NCI-H2107 (cell line): ENCODE data around the gene ADCK2.
"Not testable (repeated sequence)": the region's sequence is repeated elsewhere in the genome, so short reads cannot be mapped to it uniquely, and the experiment has no call there.

Experiments
- DNase-seq: peaks from one replicate; lab custom pipeline; 2025; lab: John Stamatoyannopoulos, UW

ADCK2 gene

GRCh38 chr7:140674356-140674800 is 1.6 kb downstream of the ADCK2 start:
- peak; percentile 58 for DNase-seq

GRCh38 chr7:140674899-140675701 is 2.4 kb downstream of the ADCK2 start:
- no peak for DNase-seq

GRCh38 chr7:140675726-140676125 is 3.0 kb downstream of the ADCK2 start:
- no peak for DNase-seq

- no peak for DNase-seq
These were observed 3.6 kb downstream of the ADCK2 start for GRCh38 chr7:140676306-140676705.

- not testable (repeated sequence) for DNase-seq
These were observed 4.2 kb downstream of the ADCK2 start for GRCh38 chr7:140676956-140677355.

GRCh38 chr7:140677496-140677895 is 4.8 kb downstream of the ADCK2 start:
- no peak for DNase-seq

- DNase-seq: no peak
These were observed 5.5 kb downstream of the ADCK2 start for GRCh38 chr7:140678081-140678815.

GRCh38 chr7:140678816-140679130 is 6.0 kb downstream of the ADCK2 start:
- DNase-seq: no peak

GRCh38 chr7:140679186-140679585 is 6.4 kb downstream of the ADCK2 start:
- DNase-seq: no peak

GRCh38 chr7:140680886-140681285 is 8.1 kb downstream of the ADCK2 start:
- no peak for DNase-seq

- DNase-seq: no peak
These were observed 9.0 kb downstream of the ADCK2 start for GRCh38 chr7:140681766-140682165.

- no peak for DNase-seq
These were observed 10.9 kb downstream of the ADCK2 start for GRCh38 chr7:140683657-140684056.

- no peak for DNase-seq
These were observed 11.6 kb downstream of the ADCK2 start for GRCh38 chr7:140684066-140684950.

GRCh38 chr7:140685407-140686087 is 12.8 kb downstream of the ADCK2 start:
- DNase-seq: no peak

GRCh38 chr7:140686921-140687320 is 14.2 kb downstream of the ADCK2 start:
- no peak for DNase-seq

- no peak for DNase-seq
These were observed 15.6 kb downstream of the ADCK2 start for GRCh38 chr7:140688341-140688740.

GRCh38 chr7:140689199-140690152 is 16.7 kb downstream of the ADCK2 start:
- no peak for DNase-seq

GRCh38 chr7:140691376-140692045 is 18.8 kb downstream of the ADCK2 start:
- DNase-seq: no peak

GRCh38 chr7:140693849-140694248 is 21.1 kb downstream of the ADCK2 start:
- DNase-seq: not testable (repeated sequence)

- DNase-seq: no peak
These were observed 21.8 kb downstream of the ADCK2 start for GRCh38 chr7:140694592-140694991.
